SKM-1 (cell line): ENCODE results near the gene LSM14B.

ENCODE experiments used
- DNase-seq: peaks from one replicate; lab custom pipeline; 2025; ENCODE audit not compliant: unreplicated experiment; lab: John Stamatoyannopoulos, UW

LSM14B gene

GRCh38 chr20:62162765-62163484 lies 40.6 kb downstream of the LSM14B start:
- DNase-seq: no peak

- no peak for DNase-seq
Observed at GRCh38 chr20:62163485-62163865, 41.2 kb downstream of the LSM14B start.

- DNase-seq: no peak
Observed at GRCh38 chr20:62163986-62164762, 41.9 kb downstream of the LSM14B start.

- DNase-seq: no peak
Observed at GRCh38 chr20:62164879-62165761, 42.8 kb downstream of the LSM14B start.

GRCh38 chr20:62165762-62166399 lies 43.6 kb downstream of the LSM14B start:
- DNase-seq: no peak

- DNase-seq: no peak
Observed at GRCh38 chr20:62167474-62167873, 45.2 kb downstream of the LSM14B start.

- no peak for DNase-seq
Observed at GRCh38 chr20:62168061-62168460, 45.8 kb downstream of the LSM14B start.

GRCh38 chr20:62168890-62169435 lies 46.7 kb downstream of the LSM14B start:
- no peak for DNase-seq

- DNase-seq: no peak
Observed at GRCh38 chr20:62170536-62170935, 48.3 kb downstream of the LSM14B start.

- DNase-seq: no peak
Observed at GRCh38 chr20:62171245-62171644, 49.0 kb downstream of the LSM14B start.

GRCh38 chr20:62172666-62173065 lies 50.4 kb downstream of the LSM14B start:
- DNase-seq: no peak

- DNase-seq: no peak
Observed at GRCh38 chr20:62174021-62174804, 51.9 kb downstream of the LSM14B start.

GRCh38 chr20:62174870-62175624 lies 52.8 kb downstream of the LSM14B start:
- DNase-seq: no peak

GRCh38 chr20:62175711-62176110 lies 53.4 kb downstream of the LSM14B start:
- DNase-seq: no peak

GRCh38 chr20:62176866-62177265 lies 54.6 kb downstream of the LSM14B start:
- DNase-seq: no peak

GRCh38 chr20:62177307-62177706 lies 55.0 kb downstream of the LSM14B start:
- DNase-seq: no peak

GRCh38 chr20:62178316-62179161 lies 56.3 kb downstream of the LSM14B start:
- DNase-seq: no peak

- no peak for DNase-seq
Observed at GRCh38 chr20:62179162-62179504, 56.9 kb downstream of the LSM14B start.
